GM18868 (cell line): ENCODE results near the gene TRMT1.

ENCODE experiments used
- ATAC-seq: cut with Tn5 transposase; IDR thresholded peaks from one replicate; pipeline ENCODE4 v1.9.1; 2021; ENCODE audit warnings: mild to moderate bottlenecking, moderate library complexity; ENCODE audit not compliant: unreplicated experiment

TRMT1 gene

GRCh38 chr19:13074378-13074777, 42.2 kb downstream of the TRMT1 start:
- no peak for ATAC-seq

- ATAC-seq, result no peak
Observed at GRCh38 chr19:13073263-13073662, 43.3 kb downstream of the TRMT1 start.

- no peak for ATAC-seq
Observed at GRCh38 chr19:13072188-13072908, 44.2 kb downstream of the TRMT1 start.

- no peak for ATAC-seq
Observed at GRCh38 chr19:13071444-13072187, 44.9 kb downstream of the TRMT1 start.

GRCh38 chr19:13070425-13071140, 46.0 kb downstream of the TRMT1 start:
- no peak for ATAC-seq

GRCh38 chr19:13069415-13070359, 46.9 kb downstream of the TRMT1 start:
- ATAC-seq, result no peak

GRCh38 chr19:13068085-13068846, 48.3 kb downstream of the TRMT1 start:
- no peak for ATAC-seq

- ATAC-seq, result no peak
Observed at GRCh38 chr19:13066933-13067807, 49.4 kb downstream of the TRMT1 start.

- no peak for ATAC-seq
Observed at GRCh38 chr19:13066226-13066625, 50.3 kb downstream of the TRMT1 start.

GRCh38 chr19:13064092-13064489, 52.4 kb downstream of the TRMT1 start:
- no peak for ATAC-seq

- ATAC-seq, result no peak
Observed at GRCh38 chr19:13063461-13064091, 53.0 kb downstream of the TRMT1 start.

GRCh38 chr19:13062317-13062716, 54.2 kb downstream of the TRMT1 start:
- ATAC-seq, result no peak

- peak; percentile 59 for ATAC-seq
Observed at GRCh38 chr19:13060964-13061927, 55.3 kb downstream of the TRMT1 start.

- no peak for ATAC-seq
Observed at GRCh38 chr19:13060233-13060963, 56.1 kb downstream of the TRMT1 start.

- no peak for ATAC-seq
Observed at GRCh38 chr19:13058951-13059660, 57.4 kb downstream of the TRMT1 start.

- no peak for ATAC-seq
Observed at GRCh38 chr19:13057744-13058143, 58.8 kb downstream of the TRMT1 start.
